ENCODE data around the gene HEYL. TPM values are rescaled to one million over a fixed set of nuclear protein-coding genes. Genes with fewer than 3 reads are reported as not detected.
"Not testable (repeated sequence)": the region's sequence is repeated elsewhere in the genome, so short reads cannot be mapped to it uniquely, and the experiment has no call there.

The HEYL gene
- total RNA-seq, 5 donors from 2014 or later (not counting 1 experiment from before 2014, with no cell fraction given) = 0.15 to 0.25 TPM; not detected in 3

DNA sequence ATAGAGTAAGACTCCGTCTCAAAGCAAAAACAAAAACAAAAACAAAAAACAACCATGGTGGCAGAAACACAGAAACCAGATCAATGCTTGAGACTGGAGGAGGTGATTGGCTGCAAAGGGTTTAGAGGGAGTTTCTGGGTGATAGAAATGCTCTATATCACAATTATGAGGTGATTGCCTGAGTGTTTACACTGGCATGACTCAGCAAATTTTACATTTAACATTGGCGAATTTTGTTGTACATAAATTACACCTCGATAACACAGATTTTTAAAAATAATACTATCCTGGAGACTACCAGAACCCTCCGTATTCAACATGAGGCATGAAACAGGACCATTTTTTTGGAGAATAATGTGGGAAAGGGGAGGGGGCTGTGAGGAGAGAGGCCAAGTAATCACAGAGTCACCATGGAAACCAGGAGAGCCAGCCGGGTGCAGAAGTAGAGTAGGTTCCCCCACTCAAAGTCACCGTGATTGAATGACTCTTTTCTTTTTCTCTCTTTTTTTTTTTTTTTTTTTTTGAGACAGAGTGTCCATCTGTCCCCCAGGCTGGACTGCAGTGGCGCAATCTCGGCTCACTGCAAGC is 24.3 kb downstream of the HEYL start:
- WGBS (ENCODE audit: insufficient coverage) = 100% methylated on average over 2 of the region's 8 CpGs
- Mint-ChIP-seq H3K4me3 (no peak overlapping the region), H3K9me3 (no peaks in the 10 kb centered on the region), H3K27ac (no peak overlapping the region), H3K36me3 (no peaks in the 10 kb centered on the region), H3K4me1 (no peaks in the 10 kb centered on the region), H3K27me3 (peaks cover 0 to 12% of the 10 kb centered on the region in 2 donors)
- Histone ChIP-seq H3K4me1 (ENCODE audit: control insufficient read depth in 1 of 2, extremely low read depth in 1 of 2, insufficient read depth in 2 of 2, low read length in 2 of 2) (no peaks in the 10 kb centered on the region), H3K36me3 (ENCODE audit: control insufficient read depth in 2 of 2, extremely low read depth in 1 of 2, insufficient read depth in 1 of 2, low read length in 1 of 2) (no peaks in the 10 kb centered on the region), H3K27ac (ENCODE audit: low read length) (no peak overlapping the region), H3K9me3 (no peaks in the 10 kb centered on the region), H3K4me3 (ENCODE audit: control insufficient read depth in 1 of 2, extremely low read depth in 1 of 2, low read length in 1 of 2) (no peak overlapping the region), H3K27me3 (replicated peaks in 1 of 2; ENCODE audit: control insufficient read depth in 2 of 2, extremely low read depth in 1 of 2, insufficient read depth in 2 of 2, low read length in 1 of 2) (peaks cover 0 to 16% of the 10 kb centered on the region in 2 experiments)
- ChIA-PET CTCF (no interaction called here), POLR2A (no interaction called here)
- ATAC-seq (replicated peaks in 1 of 4) = no peak
- DNase-seq = no peak

DNA sequence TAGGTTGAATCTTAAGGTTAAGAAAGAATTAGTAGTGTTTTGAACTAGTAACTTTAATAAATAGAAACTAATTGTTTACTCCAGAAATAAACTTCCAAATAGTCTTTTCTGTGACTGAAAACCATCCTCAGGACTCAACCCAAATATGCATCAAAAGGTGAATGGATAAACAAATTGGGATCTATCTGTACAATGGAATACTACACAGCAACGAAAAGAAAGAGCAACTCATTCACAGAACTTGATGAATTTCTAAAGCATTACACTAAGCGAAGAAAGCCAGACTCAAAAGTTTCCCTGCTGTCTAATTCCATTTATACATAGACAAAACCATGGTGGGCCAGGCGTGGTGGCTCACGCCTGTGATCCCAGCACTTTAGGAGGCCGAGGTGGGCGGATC is 25.0 kb downstream of the HEYL start:
- Mint-ChIP-seq H3K9me3 (no peaks in the 10 kb centered on the region), H3K36me3 (no peaks in the 10 kb centered on the region), H3K27me3 (peaks cover 0 to 12% of the 10 kb centered on the region in 2 donors), H3K27ac (no peak overlapping the region), H3K4me3 (no peak overlapping the region), H3K4me1 (peaks cover under 1 to 3% (median 2%) of the 10 kb centered on the region in 3 donors)
- POLR2A ChIA-PET = no interaction called here
- CTCF ChIA-PET = no interaction called here
- H3K4me3 ChIP-seq (ENCODE audit: control insufficient read depth in 1 of 2, extremely low read depth in 1 of 2, low read length in 1 of 2) = no peak overlapping the region
- H3K27me3 ChIP-seq (replicated peaks in 1 of 2; ENCODE audit: control insufficient read depth in 2 of 2, extremely low read depth in 1 of 2, insufficient read depth in 2 of 2, low read length in 1 of 2) = peaks cover 0 to 22% of the 10 kb centered on the region in 2 experiments
- peaks cover 0 to 6% of the 10 kb centered on the region in 2 experiments for H3K4me1 ChIP-seq (ENCODE audit: control insufficient read depth in 1 of 2, extremely low read depth in 1 of 2, insufficient read depth in 2 of 2, low read length in 2 of 2)
- WGBS (ENCODE audit: insufficient coverage) = 86% methylated on average over 1 of the region's 6 CpGs
- no peaks in the 10 kb centered on the region for H3K9me3 ChIP-seq
- no peak overlapping the region for H3K27ac ChIP-seq (ENCODE audit: low read length)
- no peaks in the 10 kb centered on the region for H3K36me3 ChIP-seq (ENCODE audit: control insufficient read depth in 2 of 2, extremely low read depth in 1 of 2, insufficient read depth in 1 of 2, low read length in 1 of 2)
- no peak for DNase-seq
- ATAC-seq (replicated peaks in 1 of 4) = no peak

DNA sequence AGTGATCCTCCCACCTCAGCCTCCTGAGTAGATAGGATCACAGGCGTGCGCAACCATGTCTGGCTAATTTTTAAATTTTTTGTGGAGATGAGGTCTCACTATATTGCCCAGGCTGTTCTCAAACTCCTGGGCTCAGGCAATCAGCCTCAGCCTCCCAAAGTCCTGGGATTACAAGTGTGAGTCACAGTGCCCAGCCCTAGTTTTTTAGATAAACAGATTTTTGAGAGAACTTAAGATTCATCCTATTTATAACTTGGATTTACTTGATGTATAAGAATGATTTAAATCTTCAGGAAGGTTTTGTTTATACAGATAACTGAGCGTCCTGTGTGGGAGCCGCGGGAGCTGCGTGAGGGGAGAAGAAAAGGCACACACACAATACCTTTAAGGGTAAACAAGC is 26.2 kb downstream of the HEYL start:
- peaks cover 4 to 8% (median 5%) of the 10 kb centered on the region in 3 donors for H3K4me1 Mint-ChIP-seq
- ATAC-seq (replicated peaks in 1 of 4) = no peak
- POLR2A ChIA-PET = no interaction called here

DNA sequence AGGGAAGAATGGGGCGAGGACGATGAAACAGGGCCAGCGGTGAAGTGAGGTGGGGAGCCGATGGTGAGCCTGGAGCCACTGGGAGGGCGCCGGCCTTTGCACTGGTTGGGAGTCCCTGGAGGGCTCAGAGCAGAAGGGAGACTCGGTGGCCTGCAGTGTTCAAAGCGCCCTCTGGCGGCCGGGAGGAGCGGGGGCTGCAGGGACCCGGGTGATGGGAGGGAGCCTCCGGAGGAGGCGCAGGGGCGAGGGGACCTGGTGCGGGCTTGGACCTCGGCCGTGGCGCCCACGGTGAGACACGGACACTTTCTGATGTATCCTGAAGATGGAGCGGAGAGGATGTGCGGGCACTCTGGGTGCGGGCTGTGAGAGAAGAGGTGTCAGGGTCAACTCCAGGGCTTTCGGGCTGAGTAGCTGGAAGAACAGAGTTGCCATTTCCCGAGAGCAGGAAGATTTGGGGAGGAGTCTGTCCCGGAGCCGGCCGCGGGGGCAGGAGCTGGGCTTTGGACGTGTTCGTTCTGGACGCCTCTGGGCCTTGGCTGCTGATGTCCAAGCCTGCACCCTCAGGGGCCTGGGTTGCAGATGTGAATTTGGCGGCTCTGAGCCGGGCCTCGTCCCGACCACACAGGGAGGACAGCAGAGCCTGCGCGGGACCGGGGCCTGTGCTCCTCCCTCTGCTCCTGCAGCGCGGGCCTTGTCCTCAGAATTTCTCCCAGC is 29.7 kb downstream of the HEYL start:
- Mint-ChIP-seq H3K27me3 (peaks cover 0 to 5% of the 10 kb centered on the region in 2 donors), H3K9me3 (no peaks in the 10 kb centered on the region), H3K36me3 (no peaks in the 10 kb centered on the region), H3K4me1 (peaks cover 5 to 12% (median 8%) of the 10 kb centered on the region in 3 donors), H3K27ac (no peak overlapping the region), H3K4me3 (no peak overlapping the region)
- POLR2A ChIA-PET = no interaction called here
- ATAC-seq (replicated peaks in 1 of 4) = peak; percentile 84 to 91 (median 88)
- no peak overlapping the region for H3K4me3 ChIP-seq (ENCODE audit: control insufficient read depth in 1 of 2, extremely low read depth in 1 of 2, low read length in 1 of 2)
- 38% methylated on average over 38 of the region's 42 CpGs for WGBS (ENCODE audit: insufficient coverage)
- CTCF ChIA-PET = interaction anchor here in 1 of 2 donors (1.2 kb wide), 1 partner anchor 48 kb away, joined by 3 read pairs; no protein-coding TSS in a partner anchor
- H3K27ac ChIP-seq (ENCODE audit: low read length) = no peak overlapping the region
- H3K36me3 ChIP-seq (ENCODE audit: control insufficient read depth in 2 of 2, extremely low read depth in 1 of 2, insufficient read depth in 1 of 2, low read length in 1 of 2) = no peaks in the 10 kb centered on the region
- H3K4me1 ChIP-seq (ENCODE audit: control insufficient read depth in 1 of 2, extremely low read depth in 1 of 2, insufficient read depth in 2 of 2, low read length in 2 of 2) = peaks cover 0 to 9% of the 10 kb centered on the region in 2 experiments
- peaks cover 0 to 12% of the 10 kb centered on the region in 2 experiments for H3K27me3 ChIP-seq (replicated peaks in 1 of 2; ENCODE audit: control insufficient read depth in 2 of 2, extremely low read depth in 1 of 2, insufficient read depth in 2 of 2, low read length in 1 of 2)
- no peaks in the 10 kb centered on the region for H3K9me3 ChIP-seq
- peak in 34 of 35 experiments; percentile 32 to 84 (median 64) for DNase-seq

More for the DNA sequence above, 26.2 kb downstream of the HEYL start:
- Mint-ChIP-seq H3K27me3 (peaks cover 0 to 12% of the 10 kb centered on the region in 2 donors), H3K9me3 (no peaks in the 10 kb centered on the region), H3K4me3 (no peak overlapping the region), H3K36me3 (no peaks in the 10 kb centered on the region), H3K27ac (no peak overlapping the region)
- H3K9me3 ChIP-seq = no peaks in the 10 kb centered on the region
- H3K27me3 ChIP-seq (replicated peaks in 1 of 2; ENCODE audit: control insufficient read depth in 2 of 2, extremely low read depth in 1 of 2, insufficient read depth in 2 of 2, low read length in 1 of 2) = peaks cover 0 to 19% of the 10 kb centered on the region in 2 experiments
- H3K36me3 ChIP-seq (ENCODE audit: control insufficient read depth in 2 of 2, extremely low read depth in 1 of 2, insufficient read depth in 1 of 2, low read length in 1 of 2) = no peaks in the 10 kb centered on the region
- no peak overlapping the region for H3K4me3 ChIP-seq (ENCODE audit: control insufficient read depth in 1 of 2, extremely low read depth in 1 of 2, low read length in 1 of 2)
- CTCF ChIA-PET = no interaction called here
- no peak for DNase-seq
- H3K4me1 ChIP-seq (ENCODE audit: control insufficient read depth in 1 of 2, extremely low read depth in 1 of 2, insufficient read depth in 2 of 2, low read length in 2 of 2) = peaks cover 0 to 9% of the 10 kb centered on the region in 2 experiments
- no CpG with 5 or more reads among the region's 6 CpGs for WGBS (ENCODE audit: insufficient coverage)
- no peak overlapping the region for H3K27ac ChIP-seq (ENCODE audit: low read length)

DNA sequence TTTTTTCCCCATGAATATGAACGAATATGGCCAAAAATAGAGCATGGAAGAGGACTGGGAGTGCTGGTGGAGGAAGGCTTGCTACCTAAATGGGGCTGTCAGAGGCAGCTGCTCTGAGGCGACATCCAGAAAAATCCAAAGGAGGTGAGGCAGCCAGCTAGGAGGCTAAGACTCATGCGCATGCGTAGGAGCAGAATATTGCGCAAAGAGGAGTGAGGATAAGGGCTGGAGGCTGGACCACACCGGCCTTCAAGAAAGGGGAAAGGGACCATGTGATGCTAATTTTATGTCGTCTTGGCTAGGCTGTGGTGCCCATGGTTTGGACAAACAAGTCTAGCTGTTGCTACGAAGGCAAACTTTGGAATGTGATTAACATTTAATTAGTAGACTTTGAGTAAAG is 30.5 kb downstream of the HEYL start:
- Mint-ChIP-seq H3K4me1 (peaks cover 5 to 12% (median 8%) of the 10 kb centered on the region in 3 donors), H3K27me3 (peaks cover 0 to 8% of the 10 kb centered on the region in 2 donors), H3K27ac (no peak overlapping the region), H3K4me3 (no peak overlapping the region), H3K36me3 (no peaks in the 10 kb centered on the region), H3K9me3 (no peaks in the 10 kb centered on the region)
- WGBS (ENCODE audit: insufficient coverage) = 84% methylated on average over 7 of the region's 8 CpGs
- CTCF ChIA-PET = interaction anchor here in 1 of 2 donors (1.0 to 1.1 kb wide), 2 partner anchors 111 to 132 kb away, joined by 3 to 7 read pairs; no protein-coding TSS in a partner anchor
- ATAC-seq (replicated peaks in 1 of 4) = no peak
- H3K4me3 ChIP-seq (ENCODE audit: control insufficient read depth in 1 of 2, extremely low read depth in 1 of 2, low read length in 1 of 2) = no peak overlapping the region
- no peak overlapping the region for H3K27ac ChIP-seq (ENCODE audit: low read length)
- no peaks in the 10 kb centered on the region for H3K36me3 ChIP-seq (ENCODE audit: control insufficient read depth in 2 of 2, extremely low read depth in 1 of 2, insufficient read depth in 1 of 2, low read length in 1 of 2)
- POLR2A ChIA-PET = interaction anchor here in 1 of 2 donors (0.6 kb wide), 1 partner anchor 597 kb away, joined by 5 read pairs; no protein-coding TSS in a partner anchor
- no peak for DNase-seq
- H3K4me1 ChIP-seq (ENCODE audit: control insufficient read depth in 1 of 2, extremely low read depth in 1 of 2, insufficient read depth in 2 of 2, low read length in 2 of 2) = peaks cover 0 to 9% of the 10 kb centered on the region in 2 experiments
- H3K27me3 ChIP-seq (replicated peaks in 1 of 2; ENCODE audit: control insufficient read depth in 2 of 2, extremely low read depth in 1 of 2, insufficient read depth in 2 of 2, low read length in 1 of 2) = peaks cover 0 to 12% of the 10 kb centered on the region in 2 experiments
- H3K9me3 ChIP-seq = no peaks in the 10 kb centered on the region

DNA sequence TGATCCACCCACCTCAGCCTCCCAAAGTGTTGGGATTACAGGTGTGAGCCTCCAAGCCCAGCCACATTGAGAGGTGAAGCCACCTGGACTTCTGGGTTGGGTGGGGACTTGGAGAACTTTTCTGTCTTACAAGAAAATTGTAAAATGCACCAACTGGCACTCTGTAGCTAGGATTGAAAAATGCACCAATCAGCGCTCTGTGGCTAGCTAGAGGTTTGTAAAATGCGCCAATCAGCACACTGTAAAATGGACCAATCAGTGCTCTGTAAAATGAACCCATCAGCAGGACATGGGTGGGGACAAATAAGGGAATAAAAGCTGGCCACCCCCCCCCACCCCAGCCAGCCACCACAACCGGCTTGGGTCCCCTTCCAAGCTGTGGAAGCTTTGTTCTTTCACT is 35.8 kb downstream of the HEYL start:
- POLR2A ChIA-PET = interaction anchor here (0.6 to 0.7 kb wide), 4 partner anchors 16 to 134 kb away, joined by 3 to 12 read pairs (median 8); no protein-coding TSS in a partner anchor
- 100% methylated on average over 1 of the region's 3 CpGs for WGBS (ENCODE audit: insufficient coverage)
- H3K4me1 ChIP-seq (ENCODE audit: control insufficient read depth in 1 of 2, extremely low read depth in 1 of 2, insufficient read depth in 2 of 2, low read length in 2 of 2); DNase-seq; H3K4me3 Mint-ChIP-seq; H3K36me3 Mint-ChIP-seq; H3K9me3 ChIP-seq; H3K27ac ChIP-seq (ENCODE audit: low read length); H3K4me3 ChIP-seq (ENCODE audit: control insufficient read depth in 1 of 2, extremely low read depth in 1 of 2, low read length in 1 of 2); H3K27ac Mint-ChIP-seq; H3K4me1 Mint-ChIP-seq; ATAC-seq (replicated peaks in 1 of 4); H3K36me3 ChIP-seq (ENCODE audit: control insufficient read depth in 2 of 2, extremely low read depth in 1 of 2, insufficient read depth in 1 of 2, low read length in 1 of 2); H3K9me3 Mint-ChIP-seq: not testable (repeated sequence)
- H3K27me3 Mint-ChIP-seq = peaks cover 10 to 12% of the 10 kb centered on the region in 2 donors
- H3K27me3 ChIP-seq (replicated peaks in 1 of 2; ENCODE audit: control insufficient read depth in 2 of 2, extremely low read depth in 1 of 2, insufficient read depth in 2 of 2, low read length in 1 of 2) = peaks cover 0 to 27% of the 10 kb centered on the region in 2 experiments
- CTCF ChIA-PET = interaction anchor here (0.6 to 3.0 kb wide), 6 partner anchors 9 to 459 kb away, joined by 4 to 22 read pairs (median 4); no protein-coding TSS in a partner anchor

All from T-cell (primary cell).